GM18907 (cell line): ENCODE data around the gene AKR1C1.
"Not testable (repeated sequence)": the region's sequence is repeated elsewhere in the genome, so short reads cannot be mapped to it uniquely, and the experiment has no call there.

Experiments
- ATAC-seq: cut with Tn5 transposase; IDR thresholded peaks from one replicate; pipeline ENCODE4 v1.9.1; 2021; ENCODE audit warnings: mild to moderate bottlenecking, moderate library complexity; ENCODE audit not compliant: unreplicated experiment

Gene AKR1C1

DNA sequence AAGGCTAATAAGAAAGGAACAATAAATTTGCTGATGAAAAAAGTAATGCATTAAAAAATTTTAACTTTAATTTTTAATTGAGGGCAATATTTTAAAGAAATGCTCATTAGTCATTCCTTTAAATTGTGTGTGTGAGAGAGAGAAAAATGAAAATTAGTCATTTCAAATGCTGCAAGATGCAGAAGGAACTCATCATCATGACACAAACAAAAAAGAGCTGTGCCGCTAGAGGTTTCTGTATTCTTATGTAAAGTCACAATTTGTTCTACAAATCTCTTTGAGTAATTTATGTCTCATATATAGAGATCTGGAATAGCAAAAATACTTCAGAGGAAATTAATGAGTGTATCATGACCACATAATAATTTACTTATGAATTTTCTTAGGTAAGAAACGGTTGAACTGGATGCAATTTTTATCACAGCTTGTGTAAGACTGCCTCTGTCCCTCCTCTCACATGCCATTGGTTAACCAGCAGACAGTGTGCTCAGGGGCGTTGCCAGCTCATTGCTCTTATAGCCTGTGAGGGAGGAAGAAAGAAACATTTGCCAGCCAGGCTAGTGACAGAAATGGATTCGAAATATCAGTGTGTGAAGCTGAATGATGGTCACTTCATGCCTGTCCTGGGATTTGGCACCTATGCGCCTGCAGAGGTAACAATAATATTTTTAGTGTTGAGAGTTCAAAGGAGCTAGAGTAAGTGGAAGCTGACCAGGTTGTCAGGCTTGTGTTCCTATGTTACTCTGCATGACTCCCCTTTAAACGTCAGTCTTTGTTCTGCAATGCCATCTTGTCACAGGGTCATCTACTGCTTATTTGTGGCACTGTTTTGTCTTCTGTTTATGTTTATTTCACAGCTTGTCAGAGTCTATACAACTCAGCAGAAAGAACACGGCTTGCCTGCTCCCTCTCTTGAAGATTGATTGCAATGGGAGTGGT, at the start of gene AKR1C1:
AKR1C1 (plus strand) TSS at position 540 of the 939 bp plus-strand sequence; CDS start at position 570, 30 bp downstream.
- not testable (repeated sequence) for ATAC-seq

GRCh38 chr10:4914213-4914850, 48.9 kb upstream of the AKR1C1 start:
- ATAC-seq = no peak

DNA sequence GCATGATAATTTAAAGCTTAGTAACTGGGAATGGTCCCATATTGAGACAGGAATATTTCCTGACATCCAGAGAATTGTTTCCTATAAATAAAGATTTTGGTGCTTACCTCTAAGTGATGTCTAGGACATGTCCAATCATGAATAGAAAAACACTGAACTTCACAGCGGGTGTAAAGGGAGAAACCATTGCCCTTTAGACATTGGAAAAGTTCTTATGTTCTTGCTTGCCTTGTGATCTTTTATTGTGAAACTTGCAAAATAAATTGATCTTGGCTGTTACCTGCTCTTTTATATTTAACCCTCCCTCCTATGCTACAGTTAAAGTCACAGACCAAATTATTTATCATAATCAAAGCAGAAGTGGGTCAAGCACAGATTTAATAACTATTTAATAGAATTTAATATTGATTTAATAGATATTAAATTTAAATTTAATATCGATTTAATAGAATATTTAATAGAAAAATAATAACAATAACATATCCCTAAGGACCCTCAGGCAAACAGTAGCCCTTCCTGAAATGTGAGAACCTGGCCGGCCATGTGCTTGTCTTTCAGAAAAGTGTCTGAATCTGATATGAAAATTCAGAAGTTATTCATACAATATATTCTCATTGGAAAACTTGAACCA, 47.0 kb upstream of the AKR1C1 start:
- ATAC-seq = no peak

DNA sequence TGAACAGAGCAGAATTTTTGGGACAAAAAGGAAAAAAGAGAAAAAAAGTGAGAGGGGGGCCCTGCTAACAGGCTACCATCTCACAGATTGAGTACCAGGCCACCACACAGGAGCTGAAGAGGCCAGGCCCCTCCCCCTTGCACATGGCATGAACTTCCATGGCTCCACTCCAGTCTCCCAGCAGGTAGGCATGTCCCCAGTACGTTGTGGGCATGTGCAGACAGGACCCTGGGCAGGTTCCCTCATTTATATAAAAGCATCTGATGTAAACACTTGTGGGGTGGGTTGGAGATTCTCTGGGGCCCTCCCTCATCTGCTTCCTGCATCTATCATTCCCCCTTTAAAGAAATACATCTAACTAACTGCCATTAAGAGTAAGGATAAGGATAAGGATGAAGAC, 45.0 kb upstream of the AKR1C1 start:
- ATAC-seq = no peak

GRCh38 chr10:4924482-4924881, 38.7 kb upstream of the AKR1C1 start:
- not testable (repeated sequence) for ATAC-seq

DNA sequence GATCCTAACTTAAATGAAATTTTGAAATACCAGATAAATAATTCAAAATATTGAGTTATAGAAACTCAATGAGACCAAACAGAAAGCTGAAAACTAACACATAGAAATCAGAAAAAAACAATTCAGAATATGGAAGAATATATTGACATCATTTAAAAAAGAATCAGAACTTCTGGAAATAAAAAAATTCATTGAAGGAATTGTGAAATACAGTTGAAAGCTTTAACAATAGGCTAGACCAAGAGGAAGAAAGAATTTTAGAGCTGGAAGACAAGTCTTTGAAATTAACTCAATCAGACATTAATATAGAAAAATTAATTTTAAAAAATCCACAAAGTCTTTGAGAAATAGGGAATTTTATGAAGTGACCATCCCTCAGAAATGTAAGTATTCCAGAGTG, 36.8 kb upstream of the AKR1C1 start:
- ATAC-seq = no peak

DNA sequence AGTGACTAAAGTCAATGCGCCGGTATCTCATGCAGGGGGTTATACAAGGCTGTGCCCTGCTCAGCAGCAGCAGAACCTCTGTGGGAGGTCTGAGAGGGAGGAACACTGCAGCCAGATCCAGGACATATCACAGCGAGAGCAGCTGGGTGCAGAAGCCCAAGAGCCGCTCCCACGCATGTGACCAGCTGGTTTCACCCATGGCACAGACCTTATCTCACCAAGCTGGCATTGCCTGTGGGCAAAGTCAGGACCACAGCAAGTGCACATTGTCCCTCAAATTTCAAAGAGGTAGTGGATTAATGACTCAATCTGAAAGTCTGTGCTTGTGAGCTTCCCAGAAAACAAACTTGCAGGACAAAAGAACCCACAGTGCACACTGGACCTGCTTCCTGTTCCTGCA, 31.6 kb upstream of the AKR1C1 start:
- ATAC-seq = no peak

- ATAC-seq = no peak
These were observed 28.7 kb upstream of the AKR1C1 start for GRCh38 chr10:4934391-4934987.

- no peak for ATAC-seq
These were observed 25.9 kb upstream of the AKR1C1 start for GRCh38 chr10:4937346-4937745.

DNA sequence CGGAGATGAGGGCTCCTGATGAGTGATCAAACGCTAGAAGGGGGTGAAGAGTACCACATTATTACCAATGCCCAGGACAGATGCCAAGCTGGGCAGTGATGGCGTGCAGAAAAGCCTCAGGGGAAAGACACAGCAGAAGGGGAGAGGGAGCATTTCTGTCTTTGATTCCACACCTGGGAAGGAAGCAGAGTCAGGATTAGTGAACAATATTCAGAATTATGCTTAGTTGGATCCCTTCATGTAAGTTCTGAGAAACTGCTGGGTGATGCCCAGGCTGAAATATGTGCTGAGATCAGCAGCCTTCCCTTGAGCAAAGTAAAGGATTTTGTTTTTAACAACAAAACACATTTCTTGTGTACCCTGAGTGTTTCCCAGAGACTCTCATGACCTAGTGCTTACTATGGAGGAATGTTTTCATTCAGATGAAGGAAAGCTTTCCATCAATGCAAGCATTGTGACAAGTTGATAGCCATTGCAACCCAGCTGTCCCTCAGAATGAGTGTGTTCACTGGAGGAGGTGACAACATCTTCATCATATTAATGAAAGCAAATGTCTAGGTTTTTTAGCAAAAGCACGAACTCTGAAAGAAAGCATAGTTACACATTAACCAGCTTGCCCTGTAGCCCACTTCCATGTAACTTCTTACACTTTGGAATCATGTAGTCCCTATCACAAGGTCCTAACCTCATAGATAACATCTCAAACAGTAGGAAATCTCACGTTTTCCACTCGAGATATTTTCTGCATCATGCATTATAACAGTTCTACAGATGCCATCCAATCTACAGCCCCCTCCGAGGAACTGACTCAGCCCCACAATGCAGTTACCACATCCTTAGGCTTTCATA, 23.8 kb upstream of the AKR1C1 start:
- ATAC-seq = no peak

- not testable (repeated sequence) for ATAC-seq
These were observed 23.2 kb upstream of the AKR1C1 start for GRCh38 chr10:4940073-4940428.

GRCh38 chr10:4940909-4941308, 22.3 kb upstream of the AKR1C1 start:
- not testable (repeated sequence) for ATAC-seq

DNA sequence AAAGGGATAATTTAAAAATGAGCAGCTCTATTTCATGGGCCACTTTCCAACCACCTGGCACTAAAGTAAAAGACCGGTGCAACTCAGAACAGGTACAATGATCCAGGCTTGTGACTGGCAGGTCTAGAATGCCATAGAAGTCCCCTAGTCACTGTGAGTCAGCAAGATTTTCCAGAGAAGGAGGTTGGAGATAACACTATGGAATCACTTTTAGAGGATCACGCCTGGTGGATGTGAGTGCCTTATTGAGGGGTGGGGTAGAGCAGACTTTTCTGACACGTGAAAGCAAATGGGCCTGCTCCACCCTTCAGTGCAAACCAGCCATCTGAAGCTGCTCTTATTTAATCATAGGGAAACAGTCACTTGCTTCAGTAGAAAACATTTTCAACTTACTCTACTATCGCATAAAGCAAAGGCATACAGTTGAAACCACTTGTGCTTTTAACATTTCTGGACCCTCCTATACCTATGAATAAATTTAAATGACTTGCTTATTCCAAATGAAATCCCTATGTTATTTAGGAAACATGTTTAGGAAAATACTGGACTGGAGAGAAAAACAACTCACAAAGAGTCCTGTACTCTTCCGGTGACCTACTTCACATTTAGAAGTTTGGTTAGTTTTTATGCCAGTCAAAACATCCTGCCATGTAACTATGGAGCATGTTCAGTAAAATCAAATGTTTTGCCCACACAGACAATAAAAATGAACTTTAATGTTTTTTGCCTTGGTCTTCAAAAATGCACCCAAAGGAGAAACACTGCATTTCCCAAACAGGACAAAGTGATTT, 21.5 kb upstream of the AKR1C1 start:
- ATAC-seq = no peak

- ATAC-seq = not testable (repeated sequence)
These were observed 20.3 kb upstream of the AKR1C1 start for GRCh38 chr10:4942931-4943330.

DNA sequence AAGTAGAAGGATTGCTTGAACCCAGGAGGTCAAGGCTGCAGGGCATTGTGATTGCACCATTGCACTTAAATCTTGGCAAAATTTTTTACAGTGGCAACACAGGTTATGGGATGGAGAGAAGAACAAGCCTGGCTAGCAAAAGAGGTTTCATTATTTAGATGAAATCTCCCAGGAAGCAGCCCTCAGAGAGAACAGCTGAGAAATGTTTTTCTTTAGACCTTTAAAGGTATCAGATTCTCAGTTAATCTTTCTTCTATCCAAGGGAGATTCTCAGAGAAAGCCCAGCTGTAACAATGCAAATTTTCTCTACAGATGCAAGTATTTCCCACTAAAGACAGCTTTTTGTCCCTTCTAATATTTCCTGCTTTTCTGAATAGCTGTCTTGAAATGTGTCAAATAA, 19.8 kb upstream of the AKR1C1 start:
- ATAC-seq = not testable (repeated sequence)

DNA sequence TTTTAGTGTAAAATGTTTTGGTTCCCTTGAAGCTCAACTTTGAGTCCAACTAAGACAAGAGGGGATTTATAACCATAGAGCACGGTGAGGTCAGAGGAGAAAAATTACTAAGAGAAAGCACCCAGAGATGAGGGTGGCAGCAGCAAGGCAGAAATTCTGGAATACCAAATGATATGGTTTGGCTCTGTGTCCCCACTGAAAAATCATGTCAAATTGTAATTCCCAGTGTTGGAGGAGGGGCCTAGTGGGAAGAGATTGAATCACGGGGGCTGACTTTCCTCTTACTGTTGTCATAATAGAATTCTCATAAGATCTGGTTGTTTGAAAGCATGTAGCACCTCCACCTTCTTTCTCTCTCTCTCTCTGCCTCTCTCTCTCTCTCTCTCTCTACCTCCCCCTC, 19.4 kb upstream of the AKR1C1 start:
- no peak for ATAC-seq

- ATAC-seq = no peak
These were observed 18.4 kb upstream of the AKR1C1 start for GRCh38 chr10:4944841-4945240.

DNA sequence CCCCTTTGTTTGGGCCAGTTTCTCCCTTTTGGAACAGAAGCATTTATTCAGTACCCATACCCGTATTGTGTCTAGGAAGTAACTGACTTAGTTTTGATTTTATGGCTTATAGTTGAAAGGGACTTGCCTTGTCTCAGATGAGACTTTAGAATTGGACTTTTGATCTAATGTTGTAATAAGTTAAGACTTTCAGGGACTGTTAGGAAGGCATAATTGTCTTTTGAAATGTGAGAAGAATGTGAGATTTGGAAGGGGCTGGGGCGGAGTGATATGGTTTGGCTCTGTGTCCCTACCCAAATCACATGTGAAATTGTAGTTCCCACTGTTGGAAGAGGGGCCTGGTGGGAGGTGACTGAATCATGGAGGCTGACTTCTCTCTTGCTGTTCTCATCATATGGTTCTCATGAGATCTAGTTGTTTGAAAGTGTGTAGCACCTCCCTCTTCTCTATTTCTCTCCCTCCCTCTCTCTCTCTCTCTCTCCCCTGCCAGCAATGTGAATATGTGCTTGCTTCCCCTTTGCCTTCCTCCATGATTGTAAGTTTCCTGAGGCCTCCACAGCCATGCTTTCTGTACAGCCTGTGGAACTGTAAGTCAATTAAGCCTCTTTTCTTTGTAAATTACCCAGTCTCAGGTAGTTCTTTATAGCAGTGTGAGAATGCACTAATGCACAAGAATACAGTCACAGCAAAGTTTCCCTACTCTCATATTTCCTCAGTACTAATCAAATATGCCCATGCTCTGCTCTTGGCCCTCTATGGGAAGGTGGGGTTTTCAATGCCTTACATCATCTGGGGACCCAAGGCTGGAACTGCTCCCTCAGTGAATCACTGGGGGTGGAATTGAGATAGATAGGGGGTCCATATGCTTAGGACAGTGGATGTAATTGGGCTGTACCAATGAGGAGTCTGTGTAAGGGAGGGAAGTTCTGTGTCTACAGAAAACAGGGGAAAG, 17.2 kb upstream of the AKR1C1 start:
- no peak for ATAC-seq
